Breast epithelium (tissue), 4 donors: ENCODE measurements around the gene DHX35. TPM values are rescaled to one million over a fixed set of nuclear protein-coding genes. Genes with fewer than 3 reads are reported as not detected.
"Not testable (repeated sequence)": the region's sequence is repeated elsewhere in the genome, so short reads cannot be mapped to it uniquely, and the experiment has no call there.

Source experiments
- DNase-seq, 2 donors: peaks; one replicate each; pipeline ENCODE4 v3.0.0-alpha.2; 2019; ENCODE audit warnings: low spot score in 2 of 2
- H3K27ac ChIP-seq, 2 donors: fragments of 200-600 bp; sonication (generic) in 1 of 2; one replicate each; pipeline ENCODE4 v1.5.1; 2016 to 2019; ENCODE audit warnings: mild to moderate bottlenecking in 1 of 2
- H3K27me3 ChIP-seq, 2 donors: fragments of 200-600 bp; sonication (generic) in 1 of 2; one replicate each; pipeline versions ENCODE4 v1.5.1 to v1.6.0; 2017 to 2019; ENCODE audit warnings: control low read depth in 1 of 2, mild to moderate bottlenecking in 1 of 2
- H3K36me3 ChIP-seq: fragments of 200-600 bp; one replicate; pipeline ENCODE4 v1.5.1; 2019
- H3K4me1 ChIP-seq, 2 donors: fragments of 200-600 bp; sonication (generic); one replicate each; pipeline ENCODE4 v1.5.1; 2016 to 2019; ENCODE audit warnings: control low read depth in 1 of 2
- H3K4me3 ChIP-seq, 3 donors: fragments of 200-600 bp; sonication (generic); 1 replicate in 2 of 3; 2 replicates in 1 of 3; pipeline ENCODE4 v1.5.1; 2016 to 2019; ENCODE audit warnings: mild to moderate bottlenecking in 3 of 3, moderate library complexity in 2 of 3
- H3K9me3 ChIP-seq, 2 donors: fragments of 200-600 bp; sonication (generic) in 1 of 2; one replicate each; pipeline ENCODE4 v1.5.1; 2016 to 2019; ENCODE audit warnings: control low read depth in 1 of 2
- POLR2A ChIP-seq: fragments of 450-650 bp; IDR thresholded peaks from one replicate; pipeline ENCODE4 v1.6.1; 2016; ENCODE audit warnings: antibody characterized with exemption, mild to moderate bottlenecking, moderate library complexity
- POLR2AphosphoS5 ChIP-seq, 3 donors: sonication (generic); formaldehyde crosslinking; IDR thresholded peaks; one replicate each; pipeline ENCODE4 v1.6.1; 2017; ENCODE audit warnings: antibody characterized with exemption in 3 of 3
- intact Hi-C: fragments of 100-400 bp; cut with DNase I; formaldehyde crosslinking; loops from one replicate; pipeline ENCODE4 v1.15.1; 2023; ENCODE audit warnings: low total_unique reads
- total RNA-seq, 3 donors: library from RNA; depleted of rRNA; stranded (reverse); fragments of >200 nt; gene quantifications; one replicate each; pipeline ENCODE4 v1.1.0, GENCODE V29; 2016
- TF ChIP-seq, protein P1 (sequence below), 3 donors: fragments of 450-650 bp; IDR thresholded peaks; one replicate each; pipeline ENCODE4 v1.5.1; 2016 to 2017; ENCODE audit warnings: antibody characterized with exemption in 3 of 3, mild to moderate bottlenecking in 3 of 3, moderate library complexity in 3 of 3

The DHX35 gene
- total RNA-seq, 3 donors from 2014 or later, result 11.0 to 20.3 (median 20.1) TPM

DNA sequence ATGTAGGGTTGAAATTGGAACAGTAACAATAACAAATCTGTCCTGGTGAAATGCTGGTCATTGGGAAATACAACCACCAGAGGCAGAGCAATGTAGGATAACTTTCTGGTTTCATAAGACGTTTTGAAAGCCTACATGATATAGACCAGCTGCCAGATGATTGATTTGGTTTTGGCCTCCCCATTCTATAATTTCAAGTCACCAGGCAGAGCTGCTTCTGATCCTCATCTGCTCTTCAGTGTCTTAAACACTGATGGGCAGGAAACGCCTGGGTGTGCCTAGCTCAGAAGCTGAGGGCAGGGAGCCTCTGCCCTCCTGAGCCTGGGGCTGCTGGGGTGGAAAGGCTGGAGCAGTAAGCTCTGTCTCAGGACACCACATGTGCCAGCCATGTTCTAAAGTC lies 24.5 kb downstream of the DHX35 start:
- Histone ChIP-seq H3K9me3 (no peaks in the 10 kb centered on the region), H3K4me3 (no peak overlapping the region), H3K36me3 (no peaks in the 10 kb centered on the region), H3K27ac (no peak overlapping the region), H3K4me1 (no peaks in the 10 kb centered on the region), H3K27me3 (no peaks in the 10 kb centered on the region)
- intact Hi-C loops, result no loop called here
- TF ChIP-seq POLR2A (no peak), POLR2AphosphoS5 (IDR thresholded peaks at IDR 0.05) (no peak)
- TF ChIP-seq, protein P1, sequence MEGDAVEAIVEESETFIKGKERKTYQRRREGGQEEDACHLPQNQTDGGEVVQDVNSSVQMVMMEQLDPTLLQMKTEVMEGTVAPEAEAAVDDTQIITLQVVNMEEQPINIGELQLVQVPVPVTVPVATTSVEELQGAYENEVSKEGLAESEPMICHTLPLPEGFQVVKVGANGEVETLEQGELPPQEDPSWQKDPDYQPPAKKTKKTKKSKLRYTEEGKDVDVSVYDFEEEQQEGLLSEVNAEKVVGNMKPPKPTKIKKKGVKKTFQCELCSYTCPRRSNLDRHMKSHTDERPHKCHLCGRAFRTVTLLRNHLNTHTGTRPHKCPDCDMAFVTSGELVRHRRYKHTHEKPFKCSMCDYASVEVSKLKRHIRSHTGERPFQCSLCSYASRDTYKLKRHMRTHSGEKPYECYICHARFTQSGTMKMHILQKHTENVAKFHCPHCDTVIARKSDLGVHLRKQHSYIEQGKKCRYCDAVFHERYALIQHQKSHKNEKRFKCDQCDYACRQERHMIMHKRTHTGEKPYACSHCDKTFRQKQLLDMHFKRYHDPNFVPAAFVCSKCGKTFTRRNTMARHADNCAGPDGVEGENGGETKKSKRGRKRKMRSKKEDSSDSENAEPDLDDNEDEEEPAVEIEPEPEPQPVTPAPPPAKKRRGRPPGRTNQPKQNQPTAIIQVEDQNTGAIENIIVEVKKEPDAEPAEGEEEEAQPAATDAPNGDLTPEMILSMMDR (IDR thresholded peaks at IDR 0.05), result no peak
- no peak for DNase-seq

- H3K4me3 ChIP-seq, result no peak overlapping the region
- H3K27ac ChIP-seq, result no peak overlapping the region
- DNase-seq, result no peak
- no peaks in the 10 kb centered on the region for H3K4me1 ChIP-seq
- TF ChIP-seq POLR2A (no peak), POLR2AphosphoS5 (IDR thresholded peaks at IDR 0.05) (no peak)
- TF ChIP-seq, protein P1 (IDR thresholded peaks at IDR 0.05), result no peak
- no peaks in the 10 kb centered on the region for H3K36me3 ChIP-seq
- H3K9me3 ChIP-seq, result no peaks in the 10 kb centered on the region
- no peaks in the 10 kb centered on the region for H3K27me3 ChIP-seq
- intact Hi-C loops, result no loop called here
Measured at GRCh38 chr20:38987777-38988176, 25.6 kb downstream of the DHX35 start.

- Histone ChIP-seq H3K36me3 (no peaks in the 10 kb centered on the region), H3K27me3 (no peaks in the 10 kb centered on the region), H3K4me3 (no peak overlapping the region), H3K4me1 (no peaks in the 10 kb centered on the region), H3K9me3 (no peaks in the 10 kb centered on the region), H3K27ac (no peak overlapping the region)
- intact Hi-C loops, result no loop called here
- no peak for DNase-seq
- TF ChIP-seq, protein P1 (IDR thresholded peaks at IDR 0.05), result no peak
- TF ChIP-seq POLR2AphosphoS5 (IDR thresholded peaks at IDR 0.05) (no peak), POLR2A (no peak)
Measured at GRCh38 chr20:38990728-38991127, 28.6 kb downstream of the DHX35 start.

GRCh38 chr20:38991814-38992704 lies 29.9 kb downstream of the DHX35 start:
- Histone ChIP-seq H3K9me3 (no peaks in the 10 kb centered on the region), H3K36me3 (no peaks in the 10 kb centered on the region), H3K4me3 (no peak overlapping the region), H3K27me3 (no peaks in the 10 kb centered on the region), H3K4me1 (no peaks in the 10 kb centered on the region), H3K27ac (no peak overlapping the region)
- TF ChIP-seq, protein P1 (IDR thresholded peaks at IDR 0.05), result no peak
- TF ChIP-seq POLR2A (no peak), POLR2AphosphoS5 (IDR thresholded peaks at IDR 0.05) (no peak)
- intact Hi-C loops, result no loop called here
- no peak for DNase-seq

DNA sequence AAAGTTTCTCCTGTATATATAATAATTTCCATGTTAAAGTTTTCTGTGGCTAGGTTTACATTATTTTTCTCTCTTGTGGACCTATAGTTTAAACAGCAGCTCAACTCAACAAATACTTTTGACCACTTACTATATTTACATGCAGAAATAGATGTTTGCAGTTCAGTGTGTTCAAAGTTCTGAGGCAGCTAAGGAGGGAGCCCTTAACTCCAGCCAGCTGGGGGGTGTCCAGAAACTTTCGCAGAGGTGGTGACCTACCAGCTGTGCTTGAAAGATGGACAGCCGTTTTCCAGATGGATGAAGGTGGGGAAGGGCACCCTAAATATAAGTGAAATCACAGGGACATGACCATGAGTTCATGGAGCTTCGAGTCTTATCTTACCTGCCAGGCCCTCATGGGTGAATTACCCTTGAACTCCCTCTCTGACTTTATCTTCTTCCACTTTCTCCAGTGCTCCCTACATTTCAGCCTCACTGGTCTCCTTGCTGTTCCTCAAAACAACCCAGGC lies 33.4 kb downstream of the DHX35 start:
- no peak for DNase-seq
- no peak for TF ChIP-seq POLR2AphosphoS5 (IDR thresholded peaks at IDR 0.05)
- no peak for TF ChIP-seq POLR2A
- TF ChIP-seq, protein P1 (IDR thresholded peaks at IDR 0.05), result no peak
- Histone ChIP-seq H3K36me3 (no peaks in the 10 kb centered on the region), H3K9me3 (no peaks in the 10 kb centered on the region), H3K27ac (no peak overlapping the region), H3K4me1 (no peaks in the 10 kb centered on the region), H3K27me3 (no peaks in the 10 kb centered on the region), H3K4me3 (no peak overlapping the region)
- intact Hi-C loops, result no loop called here

- H3K4me3 ChIP-seq, intact Hi-C loops, H3K27ac ChIP-seq, H3K4me1 ChIP-seq, H3K9me3 ChIP-seq, H3K27me3 ChIP-seq, H3K36me3 ChIP-seq, DNase-seq: not testable (repeated sequence)
Measured at GRCh38 chr20:38996866-38997265, 34.7 kb downstream of the DHX35 start.
